PFSK-1 (cell line): ENCODE measurements around the gene FOXR1.

Experiments
- FOXP2 ChIP-seq: optimal IDR thresholded peaks from 2 replicates; pipeline ENCODE3; 2011; ENCODE audit warnings: borderline replicate concordance, control low read depth, inconsistent platforms; ENCODE audit not compliant: insufficient read depth; ENCODE audit errors: extremely low read length, extremely low read depth
- POLR2AphosphoS5 ChIP-seq: IDR thresholded peaks from 2 replicates; pipeline ENCODE4 v1.6.1; 2012; ENCODE audit warnings: low read depth, mild to moderate bottlenecking, control low read depth, low read length, moderate library complexity
- SIN3A ChIP-seq: IDR thresholded peaks from 2 replicates; pipeline ENCODE4 v1.6.1; 2012; ENCODE audit warnings: mild to moderate bottlenecking, low read length, moderate library complexity, borderline replicate concordance; ENCODE audit not compliant: insufficient read depth
- TAF1 ChIP-seq: IDR thresholded peaks from 2 replicates; pipeline ENCODE4 v1.6.1; 2012; ENCODE audit warnings: low read length, control low read depth, borderline replicate concordance; ENCODE audit not compliant: insufficient read depth
- TF ChIP-seq, protein P1 (sequence below), 2 experiments: IDR thresholded peaks; 2 replicates each; pipeline versions ENCODE4 v1.6.1 to v1.8.0; 2011 to 2012; ENCODE audit warnings: low read depth in 2 of 2, low read length in 2 of 2, control low read depth in 1 of 2, inconsistent platforms in 1 of 2, mild to moderate bottlenecking in 1 of 2, moderate library complexity in 1 of 2; ENCODE audit not compliant: insufficient read depth in 1 of 2

The FOXR1 gene

GRCh38 chr11:118956094-118956846, 15.3 kb upstream of the FOXR1 start, which contains the start of gene UPK2:
UPK2 (plus strand) TSS chr11:118956298; CDS start chr11:118956351, 53 bp downstream.
- no peak for TF ChIP-seq SIN3A
- TF ChIP-seq, protein P1, sequence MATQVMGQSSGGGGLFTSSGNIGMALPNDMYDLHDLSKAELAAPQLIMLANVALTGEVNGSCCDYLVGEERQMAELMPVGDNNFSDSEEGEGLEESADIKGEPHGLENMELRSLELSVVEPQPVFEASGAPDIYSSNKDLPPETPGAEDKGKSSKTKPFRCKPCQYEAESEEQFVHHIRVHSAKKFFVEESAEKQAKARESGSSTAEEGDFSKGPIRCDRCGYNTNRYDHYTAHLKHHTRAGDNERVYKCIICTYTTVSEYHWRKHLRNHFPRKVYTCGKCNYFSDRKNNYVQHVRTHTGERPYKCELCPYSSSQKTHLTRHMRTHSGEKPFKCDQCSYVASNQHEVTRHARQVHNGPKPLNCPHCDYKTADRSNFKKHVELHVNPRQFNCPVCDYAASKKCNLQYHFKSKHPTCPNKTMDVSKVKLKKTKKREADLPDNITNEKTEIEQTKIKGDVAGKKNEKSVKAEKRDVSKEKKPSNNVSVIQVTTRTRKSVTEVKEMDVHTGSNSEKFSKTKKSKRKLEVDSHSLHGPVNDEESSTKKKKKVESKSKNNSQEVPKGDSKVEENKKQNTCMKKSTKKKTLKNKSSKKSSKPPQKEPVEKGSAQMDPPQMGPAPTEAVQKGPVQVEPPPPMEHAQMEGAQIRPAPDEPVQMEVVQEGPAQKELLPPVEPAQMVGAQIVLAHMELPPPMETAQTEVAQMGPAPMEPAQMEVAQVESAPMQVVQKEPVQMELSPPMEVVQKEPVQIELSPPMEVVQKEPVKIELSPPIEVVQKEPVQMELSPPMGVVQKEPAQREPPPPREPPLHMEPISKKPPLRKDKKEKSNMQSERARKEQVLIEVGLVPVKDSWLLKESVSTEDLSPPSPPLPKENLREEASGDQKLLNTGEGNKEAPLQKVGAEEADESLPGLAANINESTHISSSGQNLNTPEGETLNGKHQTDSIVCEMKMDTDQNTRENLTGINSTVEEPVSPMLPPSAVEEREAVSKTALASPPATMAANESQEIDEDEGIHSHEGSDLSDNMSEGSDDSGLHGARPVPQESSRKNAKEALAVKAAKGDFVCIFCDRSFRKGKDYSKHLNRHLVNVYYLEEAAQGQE (IDR thresholded peaks at IDR 0.05; ENCODE audit: insufficient read depth in 1 of 2, low read depth in 2 of 2, low read length in 2 of 2), result 0 out of 4 replicates have a peak, but pooled peaks of 1 of the 2 experiments have one; percentile 25
- peak; percentile 83 for TF ChIP-seq FOXP2

DNA sequence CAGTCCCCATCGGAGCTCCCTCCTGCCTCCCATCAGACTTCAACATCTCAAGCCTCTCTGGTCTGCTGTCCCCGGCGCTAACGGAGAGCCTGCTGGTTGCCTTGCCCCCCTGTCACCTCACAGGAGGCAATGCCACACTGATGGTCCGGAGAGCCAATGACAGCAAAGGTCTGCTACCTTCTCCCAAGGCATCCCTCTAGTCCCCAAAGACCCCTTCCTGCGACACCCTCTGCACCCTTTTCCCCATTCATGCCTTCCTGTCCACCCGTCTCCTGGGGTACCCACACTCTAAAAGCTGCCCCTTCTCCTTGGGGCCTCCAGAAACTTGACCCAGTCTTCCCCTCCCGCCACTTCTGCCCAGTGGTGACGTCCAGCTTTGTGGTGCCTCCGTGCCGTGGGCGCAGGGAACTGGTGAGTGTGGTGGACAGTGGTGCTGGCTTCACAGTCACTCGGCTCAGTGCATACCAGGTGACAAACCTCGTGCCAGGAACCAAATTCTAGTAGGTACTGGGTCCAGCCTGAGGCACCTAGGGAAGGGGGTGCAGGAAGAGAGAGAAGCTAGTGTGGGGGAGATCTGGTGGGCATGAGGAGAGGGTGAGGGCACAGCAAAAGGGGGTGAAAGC, 14.6 kb upstream of the FOXR1 start:
- TF ChIP-seq POLR2AphosphoS5 (no peak), FOXP2 (no peak), SIN3A (no peak), TAF1 (no peak)
- TF ChIP-seq, protein P1 (IDR thresholded peaks at IDR 0.05; ENCODE audit: insufficient read depth in 1 of 2, low read depth in 2 of 2, low read length in 2 of 2), result no peak

- TF ChIP-seq SIN3A (no peak), FOXP2 (no peak), POLR2AphosphoS5 (no peak), TAF1 (no peak)
- TF ChIP-seq, protein P1 (IDR thresholded peaks at IDR 0.05; ENCODE audit: insufficient read depth in 1 of 2, low read depth in 2 of 2, low read length in 2 of 2), result no peak
These were observed 14.0 kb upstream of the FOXR1 start for GRCh38 chr11:118957549-118957948.

DNA sequence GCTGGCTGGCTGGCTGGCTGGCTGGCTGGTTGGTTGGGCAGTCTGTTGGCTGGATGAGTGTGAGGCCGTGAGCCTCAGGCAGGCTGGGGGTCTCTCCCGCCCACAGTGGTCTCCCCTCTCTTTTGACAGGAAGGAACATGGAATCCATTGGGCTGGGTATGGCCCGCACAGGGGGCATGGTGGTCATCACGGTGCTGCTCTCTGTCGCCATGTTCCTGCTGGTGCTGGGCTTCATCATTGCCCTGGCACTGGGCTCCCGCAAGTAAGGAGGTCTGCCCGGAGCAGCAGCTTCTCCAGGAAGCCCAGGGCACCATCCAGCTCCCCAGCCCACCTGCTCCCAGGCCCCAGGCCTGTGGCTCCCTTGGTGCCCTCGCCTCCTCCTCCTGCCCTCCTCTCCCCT, 13.6 kb upstream of the FOXR1 start:
- TF ChIP-seq FOXP2, result no peak
- TF ChIP-seq POLR2AphosphoS5, result no peak
- TF ChIP-seq TAF1, result no peak
- no peak for TF ChIP-seq SIN3A
- TF ChIP-seq, protein P1 (IDR thresholded peaks at IDR 0.05; ENCODE audit: insufficient read depth in 1 of 2, low read depth in 2 of 2, low read length in 2 of 2), result no peak
